Liver (tissue), 3 donors: ENCODE data around the gene CHST12.

ENCODE experiments used
- ATF3 ChIP-seq: IDR thresholded peaks from 2 replicates; pipeline ENCODE4 v1.6.1; 2016; ENCODE audit warnings: antibody characterized with exemption
- CTCF ChIP-seq: fragments of 150-350 bp; IDR thresholded peaks from 2 replicates; pipeline ENCODE4 v1.5.1; 2017; ENCODE audit warnings: improper control_type of control experiment, low read depth, low read length; ENCODE audit not compliant: missing input control
- GABPA ChIP-seq, 2 donors: IDR thresholded peaks in 1 of 2; conservative IDR thresholded peaks in 1 of 2; 2 replicates each; pipeline ENCODE4 v1.6.1; 2016; ENCODE audit warnings: antibody characterized with exemption in 2 of 2, mild to moderate bottlenecking in 1 of 2, moderate library complexity in 1 of 2
- MAX ChIP-seq: IDR thresholded peaks from 2 replicates; pipeline ENCODE4 v1.6.1; 2016; ENCODE audit warnings: antibody characterized with exemption
- RAD21 ChIP-seq, 2 donors: IDR thresholded peaks; 2 replicates each; pipeline ENCODE4 v1.6.1; 2016; ENCODE audit warnings: antibody characterized with exemption in 2 of 2, mild to moderate bottlenecking in 2 of 2
- ZBTB33 ChIP-seq: IDR thresholded peaks from 2 replicates; pipeline ENCODE4 v1.6.1; 2016; ENCODE audit warnings: antibody characterized with exemption
- donor health status: healthy.
- donor health status: healthy.

GRCh38 chr7:2474813-2475677, 71.6 kb downstream of the CHST12 start:
- TF ChIP-seq CTCF (no peak), GABPA (IDR thresholded peaks at IDR 0.05 in 1 of 2, conservative IDR thresholded peaks at IDR 0.05 in 1 of 2) (no peak), ZBTB33 (no peak), ATF3 (no peak), MAX (no peak), RAD21 (IDR thresholded peaks at IDR 0.05) (no peak)
